HG02938 (cell line): ENCODE results near the gene TACC2.
"Not testable (repeated sequence)": the region's sequence is repeated elsewhere in the genome, so short reads cannot be mapped to it uniquely, and the experiment has no call there.

Experiments used
- ATAC-seq: cut with Tn5 transposase; IDR thresholded peaks from one replicate; pipeline ENCODE4 v1.9.1; 2021; ENCODE audit warnings: mild to moderate bottlenecking, moderate library complexity; ENCODE audit not compliant: unreplicated experiment

Gene TACC2

DNA sequence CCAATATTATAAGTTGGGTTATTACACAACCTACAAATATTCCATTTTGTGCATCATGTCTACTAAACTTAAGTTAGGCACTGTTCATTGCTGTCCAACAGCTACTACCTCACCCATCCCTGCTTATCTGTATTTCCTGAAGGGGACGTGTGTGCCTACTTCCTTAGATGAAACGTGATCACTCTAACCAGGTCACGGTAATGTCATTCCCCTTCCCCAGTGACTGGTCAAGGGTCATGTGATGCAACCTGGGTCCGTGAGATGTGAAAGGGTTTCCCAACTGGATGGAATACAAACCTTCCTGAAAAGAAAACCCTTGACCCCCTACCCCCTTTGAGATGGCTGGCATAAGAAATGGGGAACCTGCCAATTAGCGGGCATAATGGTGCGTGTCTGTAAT lies 12.4 kb upstream of the TACC2 start:
- ATAC-seq, result no peak

DNA sequence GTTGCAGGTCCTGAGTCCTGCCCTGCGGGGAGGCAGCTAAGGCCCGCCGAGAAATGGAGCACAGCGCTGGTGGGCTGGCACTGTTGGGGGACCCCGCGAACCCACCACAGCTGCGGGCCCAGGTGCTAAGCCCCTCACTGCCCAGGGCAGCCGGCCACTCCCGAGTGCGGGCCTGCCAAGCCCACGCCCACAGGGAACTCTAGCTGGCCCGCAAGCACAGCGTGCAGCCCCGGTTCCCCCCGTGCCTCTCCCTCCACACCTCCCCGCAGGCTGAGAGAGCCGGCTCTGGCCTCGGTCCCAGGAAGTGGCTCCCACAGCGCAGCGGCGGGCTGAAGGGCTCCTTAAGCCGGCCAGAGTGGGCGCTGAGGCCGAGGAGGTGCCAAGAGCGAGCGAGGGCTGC lies 10.5 kb upstream of the TACC2 start:
- no peak for ATAC-seq

DNA sequence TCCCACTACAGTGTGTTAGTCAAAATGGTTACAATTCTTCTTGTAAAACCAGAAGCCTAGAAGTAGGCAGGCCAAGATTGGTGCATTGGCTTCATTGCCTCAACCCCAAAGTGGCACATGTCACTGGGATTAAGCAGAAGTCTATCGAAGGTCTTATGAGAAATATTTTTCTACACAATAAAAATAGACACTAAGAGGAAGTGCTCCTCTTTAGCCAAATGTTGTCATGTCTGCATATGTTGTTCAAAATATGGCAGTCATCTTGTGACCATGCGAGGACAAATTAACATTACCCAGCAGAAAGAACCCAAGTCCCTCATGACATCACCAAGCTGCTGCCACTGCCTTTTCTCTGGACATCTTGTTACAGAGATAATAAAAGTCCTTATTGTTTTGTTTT lies 7.6 kb upstream of the TACC2 start:
- no peak for ATAC-seq

DNA sequence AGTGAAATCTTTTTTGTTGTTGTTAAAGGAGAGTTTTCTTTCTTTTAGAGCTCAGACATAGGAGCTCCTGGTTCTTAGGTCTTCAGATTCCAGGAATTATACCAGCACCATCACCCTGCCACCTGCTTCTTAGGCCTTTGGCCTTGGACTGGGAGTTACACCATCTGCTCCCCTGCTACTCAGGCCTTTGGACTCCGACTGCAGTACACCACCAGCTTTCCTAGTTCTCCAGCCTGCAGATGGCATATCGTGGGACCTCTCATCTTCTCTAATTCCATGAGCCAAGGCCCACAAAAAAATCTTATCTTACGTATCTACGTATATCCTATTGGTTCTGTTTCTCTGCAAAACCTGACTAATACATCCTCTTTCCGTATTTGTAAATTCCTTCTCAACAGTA lies 5.1 kb upstream of the TACC2 start:
- ATAC-seq, result no peak

DNA sequence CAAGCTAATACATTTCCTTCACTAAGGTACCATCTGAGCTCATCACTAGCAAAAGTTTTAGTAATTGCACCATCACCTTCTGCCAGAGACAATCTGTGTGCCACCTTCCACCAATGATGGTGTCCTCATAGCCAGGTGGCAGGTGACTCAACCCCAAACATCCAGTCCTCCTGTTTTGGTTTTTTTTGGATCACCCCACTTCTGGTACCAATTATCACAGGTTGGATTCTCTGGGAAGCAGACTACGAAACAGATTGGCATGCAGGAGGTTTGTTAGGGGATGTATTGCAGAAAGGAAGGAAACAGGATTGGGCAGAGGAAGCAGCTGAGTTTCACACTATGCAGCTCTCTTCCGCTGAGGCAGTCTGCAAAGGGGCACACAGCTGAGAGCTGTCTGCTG lies 4.5 kb upstream of the TACC2 start:
- no peak for ATAC-seq

DNA sequence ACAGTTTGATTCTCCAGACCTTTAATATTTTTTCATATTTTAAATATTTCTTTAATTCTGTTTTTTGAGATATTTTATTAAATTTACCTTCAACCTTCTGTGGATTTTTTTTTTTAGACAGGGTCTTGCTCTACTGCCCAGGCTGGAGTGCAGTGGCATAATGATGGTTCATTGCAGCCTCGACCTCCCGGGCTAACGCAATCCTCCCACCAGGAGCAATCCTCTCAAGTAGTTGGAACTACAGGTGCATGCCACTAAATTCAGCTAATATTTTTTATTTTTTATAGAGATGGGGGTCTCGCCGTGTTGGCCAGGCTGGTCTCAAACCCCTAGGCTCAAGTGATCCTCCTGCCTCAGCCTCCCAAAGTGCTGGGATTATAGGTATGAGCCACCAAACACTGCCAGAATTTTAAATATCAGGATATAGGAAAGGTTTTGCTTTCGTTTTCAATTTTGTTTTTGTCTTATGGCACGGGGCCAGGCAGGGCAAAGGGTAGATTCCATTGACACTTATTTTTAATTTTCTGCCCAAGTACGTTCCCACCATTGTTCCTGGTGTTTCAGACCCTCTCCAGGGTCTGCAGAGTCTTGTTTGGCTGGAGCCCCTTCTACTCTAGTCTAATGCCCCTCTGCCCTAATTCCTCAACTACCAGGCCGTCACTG lies 1.2 kb downstream of the TACC2 start:
- no peak for ATAC-seq

DNA sequence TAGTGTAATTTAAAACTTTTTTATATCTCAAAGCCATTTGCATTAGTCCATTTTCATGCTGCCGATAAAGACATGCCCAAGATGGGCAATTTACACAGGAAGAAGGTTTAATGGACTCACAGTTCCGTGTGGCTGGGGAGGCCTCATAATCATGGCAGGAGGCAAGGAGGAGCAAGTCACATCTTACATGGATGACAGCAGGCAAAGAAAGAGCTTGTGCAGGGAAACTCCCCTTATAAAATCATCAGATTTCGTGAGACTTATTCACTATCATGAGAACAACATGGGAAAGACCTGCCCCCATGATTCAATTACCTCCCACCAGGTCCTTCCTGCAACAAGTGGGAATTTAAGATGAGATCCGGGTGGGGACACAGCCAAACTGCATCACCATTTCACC lies 2.8 kb downstream of the TACC2 start:
- not testable (repeated sequence) for ATAC-seq

DNA sequence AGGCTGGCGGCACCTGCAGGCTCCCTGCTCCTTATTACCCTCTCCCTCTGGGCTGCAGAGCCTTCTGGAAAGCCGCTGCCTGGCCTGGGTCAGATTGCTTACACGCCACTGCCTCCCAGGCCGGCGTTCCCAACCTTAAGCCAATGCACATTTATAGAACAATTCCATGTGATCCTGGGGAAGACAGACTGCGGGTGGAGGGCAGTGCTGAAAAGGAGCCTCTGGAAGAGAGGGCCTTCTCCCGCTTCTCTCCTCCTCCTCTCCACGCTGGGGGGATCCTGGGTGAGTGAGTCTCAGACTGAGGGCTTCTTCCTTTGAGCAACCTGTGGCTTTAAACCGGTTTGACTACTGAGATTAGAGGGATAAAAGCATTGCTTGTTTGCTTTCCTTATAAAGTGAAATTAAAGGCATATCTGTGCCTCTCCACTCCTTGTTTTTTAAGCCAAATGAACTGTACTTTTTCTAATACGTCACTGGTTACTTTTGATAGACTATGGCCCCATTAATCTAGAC lies 5.5 kb downstream of the TACC2 start:
- no peak for ATAC-seq

DNA sequence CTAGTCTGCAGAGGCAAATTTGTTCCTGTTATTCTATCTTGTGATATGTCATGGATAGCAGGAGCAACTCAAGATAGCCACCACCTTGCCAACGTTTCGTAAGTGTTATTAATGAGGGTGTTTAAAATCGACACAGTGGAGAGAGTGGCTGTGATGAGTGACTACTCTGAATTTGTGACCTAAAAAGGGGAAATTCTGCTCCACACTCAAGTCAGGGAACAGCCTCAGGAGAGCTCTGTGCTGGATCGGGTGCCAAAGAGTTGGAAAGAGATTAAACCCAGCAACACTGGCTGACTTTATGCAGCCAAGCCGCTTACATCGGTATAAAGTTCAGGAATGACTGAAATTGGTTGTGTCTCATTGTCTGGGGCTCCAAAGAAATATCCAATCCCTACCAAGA lies 9.5 kb downstream of the TACC2 start:
- ATAC-seq, result no peak

DNA sequence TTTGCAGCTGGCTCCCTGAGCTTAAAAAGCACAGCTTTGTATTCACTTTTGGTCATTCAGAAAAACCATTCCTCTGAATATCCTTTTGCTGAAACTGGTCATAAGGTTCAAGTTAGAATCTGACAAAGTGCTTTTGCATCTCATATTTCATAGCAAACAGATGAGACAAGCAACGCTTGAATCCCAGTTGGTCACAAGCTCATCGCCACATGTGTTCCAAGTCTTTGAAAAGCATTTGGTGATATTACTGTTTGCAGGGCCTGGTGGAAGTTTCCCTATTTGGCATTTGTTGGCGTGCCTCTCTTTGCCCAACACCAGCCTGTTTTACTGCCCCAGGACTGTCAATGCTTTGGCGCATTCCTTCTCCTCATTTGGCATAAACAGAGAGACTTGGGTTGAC lies 10.3 kb downstream of the TACC2 start:
- no peak for ATAC-seq

DNA sequence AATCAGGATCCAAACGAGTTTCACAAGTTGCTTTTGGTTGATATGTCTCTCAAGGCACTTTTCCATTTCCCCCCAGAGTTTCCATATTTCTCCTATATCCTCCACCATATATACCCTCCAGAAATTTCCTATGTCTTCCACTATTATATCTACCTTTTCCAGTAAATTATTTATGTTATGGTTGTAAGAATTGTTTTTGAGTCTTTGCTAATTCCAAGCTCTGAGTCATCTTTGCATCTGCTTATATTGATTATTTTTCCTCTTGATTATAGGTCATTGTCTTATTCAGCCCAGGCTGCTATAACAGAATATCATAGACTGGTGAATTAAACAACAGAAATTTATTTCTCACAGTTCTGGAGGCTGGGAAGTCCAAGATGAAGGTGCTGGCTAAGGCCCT lies 12.7 kb downstream of the TACC2 start:
- ATAC-seq, result no peak

DNA sequence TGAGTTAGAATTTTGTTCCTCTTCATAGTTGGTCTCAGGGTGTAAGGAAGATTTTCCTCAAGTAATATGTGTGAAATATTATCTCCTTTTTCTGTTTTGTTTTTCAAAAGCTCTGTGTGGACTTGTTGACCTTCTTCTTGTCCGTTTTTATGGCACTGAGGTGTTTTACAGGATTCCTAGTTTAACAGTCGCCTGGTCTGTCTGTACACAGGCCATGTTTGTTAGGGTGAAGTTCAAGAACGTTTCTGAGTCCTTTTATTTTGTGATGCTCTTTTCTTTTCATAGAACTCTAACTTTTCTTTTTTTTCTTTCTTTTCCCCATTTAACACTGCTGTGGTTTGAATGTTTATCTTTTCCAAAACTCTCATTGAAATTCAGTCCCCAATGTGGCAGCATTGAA lies 18.5 kb downstream of the TACC2 start:
- ATAC-seq, result no peak

DNA sequence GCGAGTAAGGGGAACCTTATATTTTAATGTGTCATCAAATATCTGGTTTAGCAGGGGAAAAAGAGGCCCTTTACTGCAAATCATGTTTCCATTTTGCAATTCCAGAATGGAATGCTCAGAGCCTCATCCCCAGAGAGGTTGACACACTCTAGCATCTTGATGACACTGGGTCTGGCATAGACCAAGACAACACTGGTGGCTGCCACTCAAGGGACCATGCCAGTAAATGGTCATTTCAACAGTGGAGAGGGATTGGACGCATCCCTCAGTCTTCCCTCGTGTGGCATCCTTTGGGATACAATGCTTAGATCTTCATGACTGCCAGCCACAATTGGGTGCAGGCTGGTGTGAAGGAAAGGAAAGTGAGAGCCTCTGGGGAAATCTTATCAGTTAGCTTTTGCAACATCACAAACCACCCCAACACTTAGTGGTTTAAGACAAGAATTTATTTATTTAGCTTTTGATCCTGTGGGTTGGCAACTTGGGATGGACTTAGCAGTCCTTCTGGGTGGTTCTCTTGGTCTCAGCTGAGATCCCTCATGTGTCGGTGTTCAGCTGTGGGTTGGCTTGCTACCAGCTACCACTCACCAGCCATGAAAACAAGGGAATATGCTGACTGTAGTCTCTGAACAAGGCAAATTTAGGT lies 21.6 kb downstream of the TACC2 start:
- ATAC-seq, result no peak

DNA sequence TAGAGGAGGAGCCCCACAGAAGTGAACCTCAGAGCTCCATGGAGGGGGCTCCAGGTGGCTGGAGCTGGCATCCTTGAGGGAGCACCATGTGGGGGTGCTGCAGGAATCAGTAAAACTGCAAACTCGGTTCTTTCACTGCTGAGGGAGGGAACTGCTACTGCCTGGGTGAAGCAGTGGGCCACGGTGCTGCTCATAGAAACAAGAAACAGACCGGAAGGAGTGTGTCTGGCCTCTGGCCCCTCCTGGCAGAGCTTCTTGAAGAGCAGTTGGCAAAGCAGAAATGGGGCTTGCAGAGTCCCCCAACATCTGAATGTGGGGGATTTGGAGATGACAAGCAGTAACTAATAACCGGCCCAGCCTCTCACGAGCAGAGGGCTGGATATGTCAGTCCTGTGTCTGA lies 23.8 kb downstream of the TACC2 start:
- ATAC-seq, result no peak

DNA sequence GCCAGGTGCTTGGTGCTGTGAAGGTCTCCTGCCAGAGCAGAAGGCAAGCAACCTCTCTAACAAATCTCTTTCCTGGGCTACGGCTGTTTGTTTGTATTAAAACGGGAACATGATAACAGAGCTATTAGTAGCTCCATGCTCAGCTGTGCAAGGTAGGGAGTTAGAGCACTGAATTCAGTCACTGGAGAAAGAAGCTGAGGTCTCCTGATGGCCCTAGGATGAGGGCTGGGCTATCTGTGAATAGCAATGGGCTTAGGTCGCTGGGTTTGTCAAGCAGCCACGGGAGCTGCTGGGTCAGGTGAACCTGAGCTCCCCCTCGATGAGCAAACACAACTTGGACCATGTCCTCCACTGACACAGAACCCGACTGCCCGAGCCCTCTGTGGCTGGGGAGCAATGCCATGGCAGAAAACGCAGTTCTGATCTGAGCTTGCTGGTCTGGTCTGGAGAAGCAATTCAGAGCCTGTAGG lies 24.4 kb downstream of the TACC2 start:
- no peak for ATAC-seq

DNA sequence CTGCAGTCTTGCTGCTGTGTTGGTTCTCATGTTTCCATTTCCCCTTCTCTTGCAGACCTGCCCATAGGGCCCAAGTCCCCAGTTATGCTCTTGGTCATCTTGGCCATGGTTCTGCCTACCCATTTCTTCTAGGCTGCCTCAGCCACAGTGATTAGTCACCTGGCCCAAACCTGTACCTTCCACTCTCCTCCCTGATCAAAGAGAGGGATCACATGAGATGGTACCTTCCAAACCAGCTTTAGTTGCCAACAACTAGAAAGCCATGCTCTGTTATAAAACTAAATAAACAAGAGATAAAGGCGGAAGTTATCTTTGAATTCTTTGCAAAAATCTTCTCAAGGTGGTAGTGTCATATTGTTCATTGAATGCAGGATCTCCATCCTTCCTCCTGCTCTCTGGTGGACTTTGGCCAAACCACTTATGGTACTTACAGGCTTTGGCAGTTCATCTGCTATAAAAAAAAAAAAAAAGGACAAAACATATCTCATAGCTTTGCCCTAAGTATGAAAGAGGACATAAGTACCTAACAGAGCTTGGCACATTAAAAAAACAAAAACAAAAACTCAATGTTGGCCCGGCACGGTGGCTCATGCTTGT lies 25.8 kb downstream of the TACC2 start:
- ATAC-seq, result no peak

DNA sequence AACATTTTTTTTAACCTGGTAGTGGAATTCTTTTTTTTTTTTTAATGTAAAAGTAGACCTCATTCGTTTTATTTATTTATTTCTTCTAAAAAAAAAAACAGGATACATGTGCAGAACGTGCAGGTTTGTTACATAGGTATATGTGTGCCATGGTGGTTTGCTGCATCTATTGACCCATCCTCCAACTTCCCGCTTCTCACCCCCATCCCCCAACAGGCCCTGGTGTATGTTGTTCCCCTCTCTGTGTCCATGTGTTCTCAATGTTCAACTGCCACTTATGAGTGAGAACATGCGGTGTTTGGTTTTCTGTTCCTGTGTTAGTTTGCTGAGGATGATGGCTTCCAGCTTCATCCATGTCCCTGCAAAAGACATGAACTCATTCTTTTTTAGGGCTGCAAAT lies 29.0 kb downstream of the TACC2 start:
- ATAC-seq, result not testable (repeated sequence)

DNA sequence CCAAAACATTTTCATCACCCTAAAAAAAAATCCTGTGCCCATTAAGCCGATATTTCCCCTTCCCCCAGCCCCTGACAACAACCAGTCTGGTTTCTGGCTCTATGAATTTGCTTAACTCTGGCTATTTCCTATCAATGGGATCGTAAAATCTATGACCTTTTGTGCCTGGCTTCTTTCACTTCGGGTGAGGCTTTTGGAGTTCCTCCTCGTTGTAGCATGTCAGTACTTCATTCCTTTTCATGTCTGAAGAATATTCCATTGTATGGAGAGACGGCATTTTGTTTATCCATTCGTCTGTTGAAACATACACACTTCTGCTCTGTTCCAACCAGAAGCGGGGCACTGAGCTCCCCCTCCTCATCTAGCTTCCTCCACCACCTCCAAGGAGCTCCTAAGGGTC lies 29.5 kb downstream of the TACC2 start:
- ATAC-seq, result no peak

DNA sequence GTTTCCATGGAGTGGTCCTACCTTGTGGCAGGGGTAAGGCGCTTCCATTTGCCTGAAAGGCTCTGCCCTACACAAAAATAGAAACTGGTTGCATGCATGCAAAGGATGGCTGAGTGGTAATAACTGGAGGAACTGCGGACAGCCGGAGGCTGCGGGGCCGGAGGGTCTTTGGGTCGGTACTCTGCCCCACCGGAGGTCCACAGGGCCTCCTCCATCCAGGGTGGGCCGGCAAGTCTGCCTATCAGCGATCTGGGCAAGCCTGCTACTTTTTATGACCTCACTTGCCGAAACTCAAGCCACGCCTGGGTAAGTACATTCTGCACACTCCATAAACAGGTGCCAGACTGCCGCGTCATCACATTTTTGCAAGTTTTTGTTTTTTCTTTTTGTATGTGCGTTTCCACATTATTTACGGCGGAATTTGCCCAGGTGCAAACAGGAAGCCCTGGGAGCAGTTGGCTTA lies 30.0 kb downstream of the TACC2 start:
- ATAC-seq, result no peak

DNA sequence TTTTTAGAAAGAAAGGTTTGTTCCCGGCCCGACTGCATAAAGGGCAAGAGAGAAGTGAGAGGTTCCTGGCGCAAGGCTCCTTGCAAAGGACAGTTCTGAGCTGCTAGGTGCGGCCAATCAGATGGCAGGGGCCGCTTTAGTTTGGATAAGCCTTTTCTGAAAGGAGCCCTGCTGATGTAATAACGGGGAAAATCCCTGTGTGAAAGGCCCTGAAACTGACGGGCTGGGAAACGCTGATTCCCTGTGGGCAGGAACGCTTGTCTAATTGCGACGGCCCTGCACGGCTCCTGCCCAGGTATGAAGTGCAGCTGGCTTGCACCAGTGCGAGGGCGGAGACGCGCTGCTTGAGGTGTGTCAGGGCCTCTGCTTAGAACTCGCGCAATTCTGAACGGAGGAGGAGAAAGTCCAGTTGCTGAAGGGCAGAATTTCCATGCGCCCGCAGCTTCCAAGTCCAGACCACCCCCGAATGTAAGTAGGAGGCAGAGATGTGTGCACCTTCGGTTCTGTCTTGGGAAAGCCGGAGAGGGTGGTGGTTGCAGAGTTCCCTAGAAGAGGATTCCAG lies 30.5 kb downstream of the TACC2 start:
- no peak for ATAC-seq

DNA sequence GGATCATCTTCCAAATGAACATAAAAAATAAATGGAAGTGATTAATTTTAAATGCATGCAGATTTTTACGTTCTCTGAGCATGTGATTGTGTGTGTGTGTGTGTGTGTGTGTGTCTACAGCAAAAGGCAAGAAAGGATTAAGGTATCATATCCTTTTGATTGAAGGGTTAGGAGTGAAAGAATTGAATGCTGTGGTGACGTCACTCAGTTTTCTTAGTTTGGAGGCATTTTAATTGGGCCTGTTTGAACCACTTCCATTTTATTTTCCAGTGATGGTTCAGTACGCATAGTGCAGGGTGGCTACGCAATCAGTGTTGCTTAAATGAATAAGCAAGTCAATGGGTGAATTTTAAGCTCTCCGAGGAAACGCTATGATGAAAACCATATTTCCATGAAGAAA lies 31.3 kb downstream of the TACC2 start:
- ATAC-seq, result no peak

DNA sequence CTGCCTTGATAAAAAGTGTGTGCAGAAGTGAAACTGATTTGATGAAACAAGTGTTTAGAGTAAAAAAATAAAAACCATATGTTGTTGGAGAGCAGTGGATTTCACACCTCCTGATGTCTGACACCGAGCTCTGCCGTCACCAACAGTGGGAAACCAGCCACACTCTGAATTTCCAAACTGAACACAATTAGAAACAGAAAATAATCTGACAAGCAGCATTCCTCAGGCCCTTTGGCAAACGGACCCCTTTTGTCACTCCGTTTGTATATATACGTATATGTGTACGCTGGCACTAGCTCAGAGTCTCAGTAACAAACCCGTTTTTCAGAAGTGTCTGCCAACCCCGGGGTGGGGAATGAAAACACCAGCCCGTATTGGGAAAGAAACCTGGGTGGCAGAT lies 32.4 kb downstream of the TACC2 start:
- ATAC-seq, result no peak
